Skeletal muscle cell (primary cell): ENCODE measurements around the gene WDR70.
"Not testable (repeated sequence)": the region's sequence is repeated elsewhere in the genome, so short reads cannot be mapped to it uniquely, and the experiment has no call there.

Experiments
- DNase-seq: peaks from one replicate; pipeline ENCODE4 v3.0.0-alpha.2; 2010; ENCODE audit warnings: low read depth
- H3K4me3 ChIP-seq: 2 replicates; pipeline ENCODE4 v1.5.1; 2011; ENCODE audit warnings: low read depth, mild to moderate bottlenecking, control low read depth, low read length, moderate library complexity

The WDR70 gene

DNA sequence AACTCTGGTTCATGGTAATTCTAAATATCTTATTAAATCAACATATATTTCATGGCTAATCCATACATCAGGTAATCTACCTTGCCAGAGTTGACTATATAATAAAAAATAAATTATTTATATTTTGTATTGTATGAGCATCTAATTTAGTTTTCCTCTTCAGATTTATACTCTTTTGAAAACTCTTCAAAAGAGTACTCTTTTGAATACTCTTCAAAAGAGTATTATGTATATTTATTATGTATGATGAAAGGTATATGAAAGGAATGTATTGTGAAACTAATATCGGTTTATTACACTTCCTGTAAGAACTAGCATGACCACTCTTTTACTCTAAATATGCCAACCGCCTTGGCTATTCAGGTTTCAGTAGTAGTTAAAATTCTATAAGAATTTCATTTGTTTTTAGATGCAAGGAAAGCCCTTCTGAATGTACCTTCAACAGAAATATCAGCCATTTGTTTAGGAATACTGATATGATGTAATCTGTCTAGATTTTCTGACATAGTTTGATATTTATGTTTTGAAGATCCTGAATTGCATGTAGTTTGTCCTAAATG, 178.7 kb downstream of the WDR70 start:
- no peak overlapping the region for H3K4me3 ChIP-seq
- DNase-seq, result no peak

DNA sequence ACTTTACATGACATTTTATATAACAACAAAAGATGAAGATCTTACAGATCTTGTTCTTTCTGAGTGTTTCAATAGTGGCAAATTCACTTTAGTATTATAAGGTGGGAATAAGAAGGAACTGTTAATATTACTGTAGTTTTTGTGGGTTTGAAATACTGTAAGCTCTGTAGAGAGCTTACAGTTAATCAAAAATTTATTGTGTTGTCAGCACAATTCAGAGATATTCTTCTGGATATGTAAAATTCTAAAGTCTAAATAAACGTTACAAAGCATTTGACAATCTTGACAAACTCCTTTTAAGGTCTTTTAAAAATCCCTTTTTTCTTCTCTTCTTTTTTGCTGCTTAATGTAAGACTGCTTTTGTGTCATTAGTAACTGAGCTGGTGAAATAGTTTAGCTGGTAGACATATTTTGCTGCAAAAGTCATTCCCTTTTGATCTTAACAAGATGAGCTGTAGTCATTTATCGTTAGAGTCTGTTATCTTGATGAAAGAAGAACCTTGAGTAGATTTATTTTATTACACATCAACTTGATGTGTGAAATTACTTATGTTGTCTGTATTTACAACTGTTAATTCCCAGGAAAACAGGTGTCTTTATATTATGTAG, 186.0 kb downstream of the WDR70 start:
- no peak for DNase-seq

DNA sequence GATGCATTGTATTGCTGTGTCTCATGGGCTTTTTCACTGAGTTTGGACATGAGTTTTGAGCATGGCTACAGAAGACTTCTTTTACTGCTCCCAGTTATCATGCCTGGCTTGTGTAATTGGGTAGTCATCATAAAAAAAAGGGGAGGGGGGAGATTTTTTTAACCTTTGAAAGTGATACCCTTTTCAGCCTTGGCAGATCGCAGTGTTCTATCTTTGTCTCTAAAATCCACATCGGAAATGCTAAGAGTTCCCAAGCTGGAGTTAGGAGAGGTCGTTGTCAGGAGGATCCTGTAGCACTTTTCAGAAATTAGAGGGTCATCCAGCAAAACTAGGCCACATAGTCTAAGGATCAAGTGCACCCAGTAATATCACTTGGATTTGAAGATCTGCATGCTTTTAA, 188.4 kb downstream of the WDR70 start:
- no peak for DNase-seq
- H3K4me3 ChIP-seq, result no peak overlapping the region

More for the DNA sequence above, 186.0 kb downstream of the WDR70 start:
- no peak overlapping the region for H3K4me3 ChIP-seq

- H3K4me3 ChIP-seq, result no peak overlapping the region
- no peak for DNase-seq
Observed at GRCh38 chr5:37568018-37568753, 189.1 kb downstream of the WDR70 start.

- H3K4me3 ChIP-seq, result no peak overlapping the region
- no peak for DNase-seq
Observed at GRCh38 chr5:37568893-37569292, 189.8 kb downstream of the WDR70 start.

- no peak for DNase-seq
- H3K4me3 ChIP-seq, result no peak overlapping the region
Observed at GRCh38 chr5:37569466-37569865, 190.3 kb downstream of the WDR70 start.

DNA sequence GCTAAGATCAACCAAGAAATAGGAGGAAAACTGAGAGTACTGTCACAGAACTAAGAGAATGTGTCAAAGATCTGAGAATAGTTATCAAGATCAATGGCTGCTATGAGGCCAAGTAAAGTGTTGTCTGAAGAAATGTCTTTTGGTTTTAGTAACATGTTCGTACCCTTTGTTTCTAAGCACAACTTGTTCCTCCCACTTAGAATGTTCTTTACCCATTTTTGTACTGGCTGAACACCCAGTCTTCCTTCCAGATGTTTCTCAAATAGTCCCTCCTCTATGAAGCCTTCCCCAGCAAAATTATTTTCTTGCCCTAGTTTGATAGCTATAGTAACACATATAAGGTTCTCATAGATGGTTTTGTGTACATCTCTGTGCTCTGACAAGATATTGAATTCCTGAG, 191.5 kb downstream of the WDR70 start:
- no peak overlapping the region for H3K4me3 ChIP-seq

DNA sequence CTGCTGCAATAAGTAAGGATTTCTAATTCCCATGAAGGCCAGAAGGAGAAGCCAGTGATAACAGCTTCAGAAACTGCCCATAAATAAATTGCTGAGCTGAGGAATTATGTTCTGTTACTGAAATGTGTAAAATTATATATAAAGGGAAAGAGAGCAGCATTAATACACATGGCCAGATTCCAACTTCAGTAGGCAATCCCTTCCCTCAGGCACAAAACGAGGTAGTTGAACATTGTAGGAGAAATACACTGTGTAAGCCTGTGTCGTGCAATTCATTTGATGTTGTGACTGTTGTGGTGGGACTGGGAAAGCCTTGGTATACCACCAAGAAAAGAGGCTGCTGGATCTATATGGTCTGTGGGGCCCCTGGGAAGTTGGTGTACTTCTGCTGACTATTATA, 192.9 kb downstream of the WDR70 start:
- no peak for DNase-seq
- no peak overlapping the region for H3K4me3 ChIP-seq

More for the DNA sequence above, 191.5 kb downstream of the WDR70 start:
- no peak for DNase-seq

GRCh38 chr5:37575541-37576489, 196.7 kb downstream of the WDR70 start:
- no peak overlapping the region for H3K4me3 ChIP-seq
- DNase-seq, result no peak

DNA sequence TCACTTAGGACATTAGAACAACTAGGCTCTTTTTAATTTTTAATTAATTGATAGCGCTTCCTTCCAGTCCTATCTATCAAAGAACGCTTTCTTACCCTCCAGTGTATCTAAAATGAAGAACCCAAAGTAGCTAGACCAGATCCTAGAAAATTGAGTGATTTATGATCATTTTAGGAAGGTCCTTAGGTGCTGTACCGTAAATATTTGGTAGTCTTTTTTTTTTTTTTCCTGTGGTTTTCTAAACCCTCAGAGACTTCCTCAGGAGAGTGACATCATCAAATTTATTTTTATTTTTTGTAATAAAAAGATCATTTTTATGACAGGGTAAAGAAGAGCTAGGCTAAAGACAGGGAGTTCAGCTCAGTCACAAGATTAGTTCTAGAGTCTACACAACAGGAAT, 197.4 kb downstream of the WDR70 start:
- no peak overlapping the region for H3K4me3 ChIP-seq
- DNase-seq, result no peak

GRCh38 chr5:37578176-37578575, 199.1 kb downstream of the WDR70 start:
- DNase-seq, result no peak

GRCh38 chr5:37580106-37580505, 201.0 kb downstream of the WDR70 start:
- no peak for DNase-seq
- no peak overlapping the region for H3K4me3 ChIP-seq

More at GRCh38 chr5:37578176-37578575, 199.1 kb downstream of the WDR70 start:
- H3K4me3 ChIP-seq, result no peak overlapping the region

DNA sequence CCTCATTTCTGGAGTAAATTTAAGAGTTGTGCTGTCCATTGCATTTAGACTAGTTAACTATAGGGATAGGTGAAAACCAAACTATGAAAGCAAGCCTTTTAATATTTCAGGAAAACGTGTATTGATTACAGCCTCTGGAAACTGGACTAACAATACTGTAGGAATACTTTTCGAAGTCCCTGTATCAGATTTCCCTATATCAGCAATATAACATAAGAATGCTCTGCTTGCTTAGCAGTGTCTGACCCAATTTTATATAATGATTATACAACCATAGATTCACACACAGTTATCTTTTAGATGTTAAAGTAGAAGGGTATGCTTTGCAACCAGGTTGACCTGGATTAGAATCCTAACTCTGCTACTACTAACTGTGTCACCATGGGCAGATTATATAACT, 203.1 kb downstream of the WDR70 start:
- DNase-seq, result no peak
- no peak overlapping the region for H3K4me3 ChIP-seq

DNA sequence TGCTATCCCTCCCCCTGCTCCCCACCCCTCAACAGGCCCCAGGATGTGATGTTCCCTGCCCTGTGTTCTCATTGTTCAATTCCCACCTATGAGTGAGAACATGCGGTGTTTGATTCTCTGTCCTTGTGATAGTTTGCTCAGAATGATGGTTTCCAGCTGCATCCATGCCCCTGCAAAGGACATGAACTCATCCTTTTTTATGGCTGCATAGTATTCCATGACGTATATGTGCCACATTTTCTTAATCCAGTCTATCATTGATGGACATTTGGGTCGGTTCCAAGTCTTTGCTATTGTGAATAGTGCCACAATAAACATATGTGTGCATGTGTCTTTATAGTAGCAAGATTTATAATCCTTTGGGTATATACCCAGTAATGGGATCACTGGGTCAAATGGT, 214.2 kb downstream of the WDR70 start:
- DNase-seq, H3K4me3 ChIP-seq: not testable (repeated sequence)

DNA sequence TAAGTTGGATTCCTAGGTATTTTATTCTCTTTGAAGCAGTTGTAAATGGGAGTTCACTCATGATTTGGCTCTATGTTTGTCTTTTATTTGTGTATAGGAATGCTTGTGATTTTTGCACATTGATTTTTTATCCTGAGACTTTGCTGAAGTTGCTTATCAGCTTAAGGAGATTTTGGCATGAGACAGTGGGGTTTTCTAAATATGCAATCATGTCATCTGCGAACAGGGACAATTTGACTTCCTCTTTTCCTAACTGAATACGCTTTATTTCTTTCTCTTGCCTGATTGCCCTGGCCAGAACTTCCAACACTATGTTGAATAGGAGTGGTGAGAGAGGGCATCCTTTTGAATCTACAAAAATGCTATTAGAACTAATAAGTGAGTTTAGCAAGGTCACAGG, 215.7 kb downstream of the WDR70 start:
- H3K4me3 ChIP-seq, DNase-seq: not testable (repeated sequence)

GRCh38 chr5:37598733-37599132, 219.6 kb downstream of the WDR70 start:
- no peak for DNase-seq
- H3K4me3 ChIP-seq, result no peak overlapping the region

GRCh38 chr5:37601163-37601562, 222.0 kb downstream of the WDR70 start:
- no peak overlapping the region for H3K4me3 ChIP-seq
- DNase-seq, result no peak

DNA sequence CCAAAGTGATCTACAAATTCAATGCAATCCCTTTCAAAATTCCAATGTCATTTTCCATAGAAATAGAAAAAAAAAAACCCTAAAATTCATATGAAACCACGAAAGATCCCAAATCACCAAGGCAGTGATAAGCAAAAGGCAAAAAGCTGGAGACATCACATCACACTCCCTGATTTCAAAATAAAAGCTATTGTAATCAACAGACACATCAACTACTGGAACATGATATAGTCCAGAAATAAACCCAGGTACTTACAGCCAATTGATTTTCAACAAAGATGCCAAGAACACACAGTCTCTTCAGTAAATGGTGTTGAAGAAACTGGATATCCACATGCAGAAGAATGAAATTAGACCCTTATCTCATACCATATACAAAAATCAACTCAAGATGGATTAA, 224.0 kb downstream of the WDR70 start:
- no peak overlapping the region for H3K4me3 ChIP-seq
- DNase-seq, result no peak

- DNase-seq, result no peak
- no peak overlapping the region for H3K4me3 ChIP-seq
Observed at GRCh38 chr5:37604290-37604689, 225.2 kb downstream of the WDR70 start.

DNA sequence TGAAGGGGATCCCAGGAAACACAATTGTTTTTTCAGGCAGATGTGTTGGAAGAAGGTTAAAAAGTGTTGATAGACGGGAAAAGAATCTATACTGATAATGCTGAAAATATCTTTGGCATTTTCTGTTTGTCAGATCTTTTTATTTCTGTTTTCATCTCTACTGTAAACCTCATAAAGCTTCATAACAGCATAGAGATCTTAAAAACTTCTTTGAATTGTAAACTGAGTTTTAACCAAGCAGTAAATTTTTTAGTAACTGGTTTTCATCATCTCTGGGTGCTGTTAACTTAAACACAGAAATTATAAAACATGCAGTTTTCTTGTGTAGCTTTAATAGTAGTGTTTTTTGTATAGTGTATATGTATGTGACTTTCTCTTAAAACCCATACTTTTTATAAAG, 227.0 kb downstream of the WDR70 start:
- no peak for DNase-seq
- H3K4me3 ChIP-seq, result no peak overlapping the region
